Epithelial cell of esophagus (primary cell): ENCODE data around the gene ATXN7L1.

Experiments
- DNase-seq: peaks from one replicate; pipeline ENCODE4 v3.0.0; 2010; ENCODE audit warnings: low read depth
- H3K4me3 ChIP-seq: 2 replicates; pipeline ENCODE4 v1.5.1; 2011; ENCODE audit warnings: mild to moderate bottlenecking, low read length, control low read depth
- TF ChIP-seq, protein P1 (sequence below): IDR thresholded peaks from 2 replicates; pipeline ENCODE4 v1.5.1; 2011; ENCODE audit warnings: low read depth, mild to moderate bottlenecking, low read length, control low read depth, inconsistent platforms; ENCODE audit not compliant: insufficient read depth; ENCODE audit errors: missing control alignments

ATXN7L1 gene

DNA sequence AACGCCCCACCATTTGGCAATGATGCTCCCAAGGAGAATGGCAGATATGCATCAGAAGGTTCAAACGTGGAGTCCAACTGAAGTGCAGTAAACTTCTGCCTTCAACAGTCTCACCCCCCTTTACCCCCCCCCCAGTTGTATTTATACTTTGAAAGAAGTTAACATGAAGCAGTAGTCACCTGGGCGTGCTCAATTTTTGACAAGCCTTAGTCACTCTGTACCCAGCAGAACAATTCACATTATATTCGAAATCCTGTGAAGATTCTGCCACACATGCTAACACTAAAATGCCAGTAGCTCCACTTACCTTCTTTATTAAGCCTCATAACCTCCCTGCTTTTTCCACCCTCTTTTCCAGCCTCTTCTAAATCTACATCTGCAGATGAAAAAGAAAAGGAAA, 894 bp downstream of the ATXN7L1 start:
- TF ChIP-seq, protein P1, sequence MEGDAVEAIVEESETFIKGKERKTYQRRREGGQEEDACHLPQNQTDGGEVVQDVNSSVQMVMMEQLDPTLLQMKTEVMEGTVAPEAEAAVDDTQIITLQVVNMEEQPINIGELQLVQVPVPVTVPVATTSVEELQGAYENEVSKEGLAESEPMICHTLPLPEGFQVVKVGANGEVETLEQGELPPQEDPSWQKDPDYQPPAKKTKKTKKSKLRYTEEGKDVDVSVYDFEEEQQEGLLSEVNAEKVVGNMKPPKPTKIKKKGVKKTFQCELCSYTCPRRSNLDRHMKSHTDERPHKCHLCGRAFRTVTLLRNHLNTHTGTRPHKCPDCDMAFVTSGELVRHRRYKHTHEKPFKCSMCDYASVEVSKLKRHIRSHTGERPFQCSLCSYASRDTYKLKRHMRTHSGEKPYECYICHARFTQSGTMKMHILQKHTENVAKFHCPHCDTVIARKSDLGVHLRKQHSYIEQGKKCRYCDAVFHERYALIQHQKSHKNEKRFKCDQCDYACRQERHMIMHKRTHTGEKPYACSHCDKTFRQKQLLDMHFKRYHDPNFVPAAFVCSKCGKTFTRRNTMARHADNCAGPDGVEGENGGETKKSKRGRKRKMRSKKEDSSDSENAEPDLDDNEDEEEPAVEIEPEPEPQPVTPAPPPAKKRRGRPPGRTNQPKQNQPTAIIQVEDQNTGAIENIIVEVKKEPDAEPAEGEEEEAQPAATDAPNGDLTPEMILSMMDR: no peak

DNA sequence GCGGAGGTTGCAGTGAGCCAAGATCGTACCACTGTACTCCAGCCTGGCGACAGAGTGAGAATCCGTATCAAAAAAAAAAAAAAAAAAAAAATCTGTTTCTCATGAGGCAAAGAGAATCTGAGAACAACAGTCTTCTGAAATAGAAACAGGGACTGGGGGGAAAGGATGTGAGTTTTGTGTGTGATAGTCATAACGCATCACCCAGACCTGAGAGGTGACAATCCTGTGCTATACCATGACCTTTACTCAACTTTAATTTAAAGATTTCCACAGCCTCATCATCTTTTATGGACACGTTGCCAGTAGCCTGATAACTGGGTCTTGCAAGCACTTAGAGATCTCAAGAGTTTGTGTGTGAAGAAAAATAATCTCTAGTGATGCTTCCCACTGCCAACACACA, 2.3 kb downstream of the ATXN7L1 start:
- DNase-seq: no peak
- TF ChIP-seq, protein P1: no peak
- no peak overlapping the region for H3K4me3 ChIP-seq

More for the DNA sequence above, 894 bp downstream of the ATXN7L1 start:
- H3K4me3 ChIP-seq: peak overlapping the region; percentile 87
- DNase-seq: peak; percentile 41

DNA sequence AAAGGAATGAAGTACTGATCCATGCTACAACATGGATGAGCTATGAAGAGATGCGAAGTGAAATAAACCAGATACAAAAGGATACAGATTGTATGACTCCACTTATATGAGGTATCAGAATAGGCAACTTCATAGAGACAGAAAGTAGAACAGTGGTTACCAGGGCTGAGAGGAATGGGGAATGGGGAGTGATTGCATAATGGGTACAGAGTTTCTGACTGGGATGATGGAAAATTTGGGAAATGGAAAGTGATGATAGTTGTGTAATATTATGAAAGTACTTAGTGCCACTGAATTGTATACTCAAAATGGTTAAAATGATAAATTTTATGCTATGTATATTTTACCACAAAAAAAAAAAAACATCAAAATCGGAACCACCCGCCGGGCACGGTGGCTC, 3.9 kb downstream of the ATXN7L1 start:
- H3K4me3 ChIP-seq: no peak overlapping the region
- DNase-seq: no peak
- TF ChIP-seq, protein P1: no peak

DNA sequence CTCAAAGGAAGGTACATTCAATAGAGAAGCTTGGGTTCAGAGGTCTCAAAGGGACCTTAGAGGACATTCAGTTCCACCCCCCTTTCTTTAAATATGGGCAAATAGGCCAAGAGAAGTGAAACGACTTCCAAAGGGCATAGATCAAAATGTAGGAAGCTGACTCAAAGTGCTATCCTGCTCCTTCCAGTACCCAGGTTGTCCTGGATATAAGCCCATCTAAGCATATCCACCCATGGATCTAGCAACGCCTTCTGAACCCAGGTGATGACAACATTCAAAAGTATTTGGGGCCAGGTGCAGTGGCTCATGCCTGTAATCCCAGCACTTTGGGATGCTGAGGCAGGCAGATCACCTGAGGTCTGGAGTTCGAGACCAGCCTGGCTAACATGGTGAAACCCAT, 5.3 kb downstream of the ATXN7L1 start:
- peak; percentile 40 for DNase-seq
- TF ChIP-seq, protein P1: no peak
- no peak overlapping the region for H3K4me3 ChIP-seq

DNA sequence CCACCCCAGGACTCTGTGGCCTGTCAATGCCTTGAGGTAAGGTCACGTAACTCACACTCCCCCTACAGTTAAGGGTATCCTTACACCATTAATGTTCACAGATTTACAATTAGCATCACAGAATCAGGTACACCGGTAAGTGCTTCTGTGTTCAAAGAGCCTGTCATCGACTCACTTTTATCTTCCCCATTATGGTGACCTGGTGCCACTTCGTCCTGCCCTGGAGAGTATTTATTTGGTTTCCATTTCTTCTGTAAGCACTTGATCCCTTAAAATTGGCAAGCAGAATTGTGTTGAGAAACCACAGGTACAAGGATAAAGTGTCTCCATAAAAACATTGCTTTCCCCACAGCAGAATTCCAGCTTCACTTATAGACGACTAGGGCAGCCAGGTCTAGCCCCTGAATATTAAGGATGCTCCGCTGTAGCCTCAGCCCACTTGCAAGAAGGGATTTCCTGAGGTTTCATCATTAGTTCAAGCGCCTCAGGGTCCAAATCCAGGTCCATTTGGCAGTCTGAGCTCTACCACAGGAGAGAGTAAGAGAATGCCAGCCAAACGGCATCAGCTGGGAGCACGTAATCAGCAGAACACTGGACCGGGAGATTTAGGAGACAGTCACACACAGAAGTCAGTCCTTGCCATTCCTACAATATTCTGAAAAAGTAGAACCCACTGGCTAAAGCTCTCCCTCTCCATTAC, 10.1 kb downstream of the ATXN7L1 start:
- no peak for DNase-seq
- no peak overlapping the region for H3K4me3 ChIP-seq
- TF ChIP-seq, protein P1: no peak

DNA sequence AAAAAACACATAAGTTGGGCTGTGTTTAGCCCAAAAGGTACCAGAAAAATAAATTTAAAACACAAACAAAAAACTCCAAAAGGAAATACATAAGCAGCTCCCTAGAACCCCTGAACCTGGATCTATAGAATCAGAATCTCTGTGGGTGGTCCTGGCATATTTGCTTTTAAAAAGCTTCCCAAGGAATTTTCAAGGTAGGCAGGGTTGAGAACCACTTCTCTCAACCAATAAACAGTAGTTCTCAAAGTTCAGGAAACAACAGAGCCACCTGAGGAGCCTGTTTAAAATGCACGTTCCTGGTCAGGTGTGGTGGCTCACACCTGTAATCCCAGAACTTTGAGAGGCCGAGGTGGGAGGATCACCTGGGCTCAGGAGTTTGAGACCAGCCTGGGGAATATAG, 12.5 kb downstream of the ATXN7L1 start:
- no peak overlapping the region for H3K4me3 ChIP-seq
- DNase-seq: no peak
- TF ChIP-seq, protein P1: no peak

DNA sequence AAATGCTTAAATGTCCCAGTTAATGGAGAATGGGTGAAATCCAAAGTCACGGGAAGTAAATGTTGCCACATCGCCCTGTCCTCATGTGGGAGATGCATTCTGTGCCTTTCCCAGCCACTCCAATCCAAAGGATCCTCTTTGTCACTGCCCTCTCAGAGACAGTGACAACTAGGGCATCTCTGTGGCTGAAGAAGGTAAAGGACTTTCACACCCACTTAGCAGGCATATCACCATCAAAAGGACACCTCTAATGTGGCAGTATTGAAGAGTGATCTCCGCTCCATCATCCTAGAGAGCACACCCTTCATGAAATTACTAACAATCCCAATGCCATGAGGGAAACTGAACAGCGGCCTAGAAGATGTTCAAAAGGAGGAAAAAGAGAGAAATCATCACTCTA, 13.6 kb downstream of the ATXN7L1 start:
- no peak for DNase-seq
- H3K4me3 ChIP-seq: no peak overlapping the region
- TF ChIP-seq, protein P1: no peak
